HuH-7 (cell line): Measurements from ENCODE around the gene SLC34A2.

Source experiments
- DNase-seq: peaks from one replicate; pipeline ENCODE4 v3.0.0; 2011; ENCODE audit warnings: low spot score

SLC34A2 gene

GRCh38 chr4:25662306-25662705 lies 6.7 kb downstream of the SLC34A2 start:
- DNase-seq: no peak

- DNase-seq: no peak
Observed at GRCh38 chr4:25663781-25664180, 8.1 kb downstream of the SLC34A2 start.

- DNase-seq: no peak
Observed at GRCh38 chr4:25666031-25666630, 10.5 kb downstream of the SLC34A2 start.

GRCh38 chr4:25667931-25668557 lies 12.4 kb downstream of the SLC34A2 start:
- DNase-seq: peak; percentile 77

DNA sequence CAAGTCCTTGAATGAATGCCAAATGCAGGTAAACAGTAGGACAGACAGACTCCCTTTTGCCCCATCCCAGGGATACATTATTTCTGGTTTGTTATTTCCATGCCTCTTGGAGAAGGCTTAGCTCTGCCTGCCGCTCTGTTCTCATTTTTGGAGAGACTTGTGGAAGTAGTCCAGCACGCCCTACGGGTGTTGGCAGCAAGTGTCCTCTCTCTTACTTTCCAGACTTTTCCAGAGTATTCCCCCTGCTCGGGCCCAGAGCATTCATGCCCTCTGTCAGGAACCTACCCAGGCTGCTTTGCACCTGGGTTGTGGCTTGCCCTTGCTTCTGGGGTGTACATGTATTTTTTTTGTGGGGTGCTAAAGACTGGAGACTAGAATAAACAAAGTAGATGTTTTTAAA lies 15.3 kb downstream of the SLC34A2 start:
- DNase-seq: no peak

GRCh38 chr4:25672756-25673155 lies 17.1 kb downstream of the SLC34A2 start:
- DNase-seq: no peak

DNA sequence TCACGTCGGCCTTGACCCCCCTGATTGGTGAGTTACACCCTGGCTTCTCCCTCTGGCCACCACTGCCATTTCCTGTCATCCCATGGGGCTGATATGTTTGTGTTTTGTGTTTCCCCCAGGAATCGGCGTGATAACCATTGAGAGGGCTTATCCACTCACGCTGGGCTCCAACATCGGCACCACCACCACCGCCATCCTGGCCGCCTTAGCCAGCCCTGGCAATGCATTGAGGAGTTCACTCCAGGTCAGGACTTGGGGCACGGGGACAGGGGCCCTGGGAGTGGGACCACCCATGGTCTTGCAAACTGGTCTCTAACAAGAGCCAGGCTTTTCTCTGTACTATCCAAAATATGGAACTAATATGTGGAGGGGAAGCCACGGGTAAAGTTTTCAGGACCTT lies 18.7 kb downstream of the SLC34A2 start:
- no peak for DNase-seq

- no peak for DNase-seq
Observed at GRCh38 chr4:25676221-25676620, 20.6 kb downstream of the SLC34A2 start.

DNA sequence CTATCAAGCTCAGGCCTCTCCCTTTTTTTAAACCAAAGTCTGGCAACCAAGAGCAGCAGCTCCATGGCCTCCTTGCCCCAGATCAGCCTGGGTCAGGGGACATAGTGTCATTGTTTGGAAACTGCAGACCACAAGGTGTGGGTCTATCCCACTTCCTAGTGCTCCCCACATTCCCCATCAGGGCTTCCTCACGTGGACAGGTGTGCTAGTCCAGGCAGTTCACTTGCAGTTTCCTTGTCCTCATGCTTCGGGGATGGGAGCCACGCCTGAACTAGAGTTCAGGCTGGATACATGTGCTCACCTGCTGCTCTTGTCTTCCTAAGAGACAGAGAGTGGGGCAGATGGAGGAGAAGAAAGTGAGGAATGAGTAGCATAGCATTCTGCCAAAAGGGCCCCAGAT lies 21.5 kb downstream of the SLC34A2 start:
- DNase-seq: no peak

GRCh38 chr4:25677943-25678342 lies 22.3 kb downstream of the SLC34A2 start:
- DNase-seq: no peak

GRCh38 chr4:25687773-25688172 lies 32.1 kb downstream of the SLC34A2 start:
- no peak for DNase-seq

- no peak for DNase-seq
Observed at GRCh38 chr4:25694466-25694865, 38.8 kb downstream of the SLC34A2 start.

DNA sequence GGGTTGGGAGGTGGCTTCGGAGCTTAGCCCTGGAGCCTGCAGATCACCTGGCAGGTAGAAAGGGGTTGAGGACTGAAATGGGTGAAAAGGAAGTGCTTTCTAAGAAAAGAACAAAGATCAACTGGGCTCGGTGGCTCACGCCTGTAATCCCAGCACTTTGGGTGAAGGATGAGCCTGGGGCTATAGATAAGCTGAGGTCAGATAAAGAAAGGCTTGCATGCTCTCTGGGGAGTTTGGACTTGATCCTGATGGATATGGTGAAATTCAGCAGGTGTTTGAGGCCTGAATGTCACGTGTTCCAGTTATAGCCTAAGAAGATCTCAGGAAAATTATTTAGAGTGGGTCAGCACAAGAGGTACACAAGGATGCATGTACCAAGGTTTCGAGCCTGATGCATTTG lies 40.8 kb downstream of the SLC34A2 start:
- no peak for DNase-seq

GRCh38 chr4:25697516-25697915 lies 41.9 kb downstream of the SLC34A2 start:
- no peak for DNase-seq

- DNase-seq: no peak
Observed at GRCh38 chr4:25700661-25701060, 45.0 kb downstream of the SLC34A2 start.

DNA sequence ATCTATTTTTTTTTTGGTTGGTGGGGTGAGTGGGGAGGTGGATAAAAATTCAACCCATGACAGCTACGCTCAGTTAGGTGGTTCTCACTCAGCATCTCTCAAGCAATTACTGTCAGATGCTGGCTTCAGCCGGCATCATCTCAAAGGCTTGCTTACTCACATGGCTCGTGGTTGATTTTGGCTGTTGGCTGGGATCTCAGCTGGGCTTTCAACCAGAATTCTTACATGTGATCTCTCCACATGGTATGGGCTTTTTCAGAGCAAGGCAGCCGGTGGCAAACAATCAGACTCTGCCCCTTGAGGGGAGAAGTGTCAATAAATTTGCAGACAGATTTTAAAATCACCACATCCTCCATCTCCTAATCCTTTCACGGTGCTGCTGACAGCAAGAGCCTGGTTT lies 47.2 kb downstream of the SLC34A2 start:
- no peak for DNase-seq

DNA sequence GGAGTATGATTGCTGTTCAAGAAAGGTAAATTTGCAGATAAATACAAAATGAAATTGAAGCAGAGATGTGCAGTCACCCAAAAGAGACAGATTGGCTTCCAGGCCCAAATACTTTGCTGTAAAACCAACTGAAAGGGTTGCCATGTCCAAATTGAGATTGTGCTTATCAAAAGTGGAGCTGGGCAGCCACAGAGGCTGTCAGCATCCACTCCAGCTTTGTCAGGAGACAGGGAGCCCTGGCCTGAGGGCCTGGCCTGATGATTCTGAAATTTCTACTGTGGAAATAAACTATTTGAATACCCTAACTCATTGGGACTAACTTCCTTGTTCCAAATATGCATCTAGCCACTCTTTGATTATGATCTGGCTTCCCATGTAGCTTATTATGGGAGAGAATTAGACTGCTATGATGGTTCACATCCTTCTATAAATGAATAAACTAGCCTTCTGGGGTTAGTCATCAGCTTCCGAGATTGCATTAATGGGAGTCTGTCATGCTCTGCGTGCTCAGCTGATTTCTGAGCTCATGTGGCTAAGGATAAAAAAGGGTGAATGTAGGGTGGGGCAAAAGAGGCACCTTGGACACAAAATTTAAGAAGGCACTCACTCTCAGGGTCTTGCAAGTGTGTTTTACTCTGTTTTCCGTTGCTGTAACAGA lies 48.2 kb downstream of the SLC34A2 start:
- DNase-seq: no peak

GRCh38 chr4:25704516-25704915 lies 48.9 kb downstream of the SLC34A2 start:
- DNase-seq: no peak

DNA sequence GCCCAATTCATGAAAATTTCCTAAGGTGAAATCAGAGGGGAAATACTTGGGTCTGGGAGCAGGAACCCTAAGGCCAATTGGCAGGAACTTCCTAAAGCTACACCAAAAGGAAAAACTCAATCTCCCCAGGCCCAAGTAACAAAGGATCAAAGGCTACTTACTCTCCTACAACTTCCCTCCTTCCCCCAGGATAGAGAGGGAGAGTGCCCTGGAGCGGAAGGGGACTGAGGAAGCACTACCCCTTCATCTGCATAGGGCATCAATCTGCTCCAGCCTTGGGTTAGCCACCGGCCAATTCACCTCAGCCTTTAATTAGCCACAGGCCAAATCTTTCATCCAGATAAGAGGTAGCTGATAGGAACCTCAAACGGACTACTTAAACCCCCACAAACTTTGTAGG lies 55.0 kb downstream of the SLC34A2 start:
- no peak for DNase-seq

DNA sequence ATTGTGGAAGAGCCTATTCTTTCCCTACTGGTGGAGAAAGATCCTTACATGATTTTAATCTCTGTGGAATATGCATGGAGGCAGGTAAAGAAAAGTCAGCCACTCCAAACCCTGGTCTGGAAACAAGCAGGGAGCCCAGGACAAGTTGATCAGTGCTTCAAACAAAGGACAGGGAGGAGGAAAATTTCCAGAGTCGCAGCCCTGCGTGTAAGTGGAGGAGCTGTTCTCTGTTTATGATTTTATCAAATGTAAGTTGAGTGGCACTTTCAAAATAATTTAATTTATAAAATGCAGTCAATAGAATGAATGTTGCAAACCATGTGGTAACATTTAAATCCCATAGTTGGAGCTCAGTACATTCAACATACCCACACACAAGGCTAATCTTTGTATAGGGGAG lies 57.0 kb downstream of the SLC34A2 start:
- DNase-seq: no peak

DNA sequence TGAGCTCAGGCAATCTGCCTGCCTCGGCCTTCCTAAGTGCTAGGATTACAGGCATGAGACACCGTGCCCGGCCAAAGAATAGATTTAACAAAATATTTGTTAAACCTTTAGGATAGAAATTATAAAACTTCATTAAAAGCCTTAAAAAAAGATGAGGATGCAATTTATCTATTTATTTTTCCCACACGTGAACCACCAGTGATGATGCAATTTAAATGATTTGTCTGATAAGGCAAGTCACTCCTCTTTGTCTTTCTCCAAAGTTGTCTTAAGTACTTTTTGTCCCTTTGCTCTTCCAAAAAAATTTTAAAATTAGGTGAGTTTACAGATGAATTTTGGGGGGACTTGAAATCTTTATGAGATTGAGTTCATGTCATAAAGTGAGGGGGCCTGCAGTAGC lies 58.2 kb downstream of the SLC34A2 start:
- no peak for DNase-seq

DNA sequence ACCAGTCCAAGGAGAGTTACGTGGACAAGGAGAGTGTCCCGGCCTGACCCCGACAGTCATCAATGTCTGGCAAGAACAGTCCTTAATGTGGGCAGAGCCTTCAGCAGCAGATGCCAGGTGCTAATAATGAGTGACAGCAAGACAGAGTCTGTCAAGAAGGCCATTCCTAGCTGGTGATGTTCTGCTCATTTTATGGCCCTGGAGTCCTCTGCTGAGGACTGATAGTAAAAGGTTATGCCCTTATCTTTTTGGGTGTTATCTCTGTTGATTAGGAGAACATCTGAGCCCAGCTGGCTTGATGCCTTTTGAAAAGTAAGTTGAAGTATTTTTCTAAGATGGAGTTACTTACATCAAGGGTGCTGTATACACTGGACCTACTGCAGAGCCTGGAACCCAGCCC lies 67.3 kb downstream of the SLC34A2 start:
- DNase-seq: peak; percentile 36

GRCh38 chr4:25723409-25723808 lies 67.8 kb downstream of the SLC34A2 start:
- DNase-seq: peak; percentile 72

DNA sequence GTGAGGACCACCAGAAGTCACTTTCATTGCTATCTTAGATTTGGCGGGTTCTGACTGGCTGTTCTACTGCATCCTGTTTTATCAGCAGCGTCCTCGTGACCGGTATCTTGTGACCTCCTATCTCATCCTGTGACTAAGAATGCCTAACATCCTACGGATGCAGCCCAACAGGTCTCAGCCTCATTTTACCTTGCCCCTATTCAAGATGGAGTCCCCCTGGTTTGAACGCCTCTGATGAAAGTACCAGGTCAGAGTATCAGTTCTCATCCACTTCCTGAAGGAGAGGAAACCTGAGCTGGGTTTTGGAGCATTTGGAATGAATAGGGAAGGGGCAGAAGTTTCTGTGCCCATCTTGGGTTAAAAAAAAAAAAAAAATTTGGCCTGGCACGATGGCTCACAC lies 70.2 kb downstream of the SLC34A2 start:
- DNase-seq: no peak
